Keratinocyte (primary cell): ENCODE measurements around the gene PRSS50. TPM values are rescaled to one million over a fixed set of nuclear protein-coding genes. Genes with fewer than 3 reads are reported as not detected.

ENCODE experiments used
- DNase-seq: peaks from one replicate; pipeline ENCODE4 v3.0.0-alpha.2; 2011; ENCODE audit warnings: low read depth, missing footprints, low spot score
- FAIRE-seq: peaks from 2 replicates; lab custom pipeline; 2011; peaks lifted over from hg19 to GRCh38; lab: Jason Lieb, UNC
- H2AFZ ChIP-seq: 2 replicates; pipeline ENCODE4 v1.6.0; 2012; ENCODE audit warnings: low read length, control low read depth, inconsistent platforms; ENCODE audit not compliant: control insufficient read depth
- H3K27ac ChIP-seq: 2 replicates; pipeline ENCODE4 v1.5.1; 2011; ENCODE audit warnings: low read length; ENCODE audit not compliant: control insufficient read depth, insufficient read depth
- H3K27me3 ChIP-seq: 3 replicates; pipeline ENCODE4 v1.6.0; 2011; ENCODE audit warnings: low read length; ENCODE audit not compliant: control insufficient read depth, insufficient read depth; ENCODE audit errors: extremely low read depth
- H3K36me3 ChIP-seq, 2 experiments: 2 replicates in 1 of 2; 3 replicates in 1 of 2; pipeline ENCODE4 v1.5.1; 2011; ENCODE audit warnings: low read length in 2 of 2, mild to moderate bottlenecking in 1 of 2; ENCODE audit not compliant: control insufficient read depth in 2 of 2, insufficient read depth in 2 of 2; ENCODE audit errors: extremely low read depth in 1 of 2
- H3K4me1 ChIP-seq: 3 replicates; pipeline ENCODE4 v1.5.1; 2011; ENCODE audit warnings: low read length; ENCODE audit not compliant: control insufficient read depth, insufficient read depth; ENCODE audit errors: extremely low read depth
- H3K4me2 ChIP-seq: 3 replicates; pipeline ENCODE4 v1.6.0; 2011; ENCODE audit warnings: low read depth, low read length; ENCODE audit not compliant: control insufficient read depth, insufficient read depth; ENCODE audit errors: extremely low read depth
- H3K4me3 ChIP-seq, 3 experiments: fragments of 200-600 bp in 1 of 3; sonication (generic) in 1 of 3; 2 replicates in 2 of 3; 3 replicates in 1 of 3; pipeline ENCODE4 v1.5.1; 2011 to 2016; ENCODE audit warnings: low read length in 3 of 3, mild to moderate bottlenecking in 3 of 3, control low read depth in 2 of 3, inconsistent platforms in 1 of 3, low read depth in 1 of 3, mixed read lengths in 1 of 3, mixed run types in 1 of 3, moderate library complexity in 1 of 3; ENCODE audit not compliant: control insufficient read depth in 2 of 3, insufficient read depth in 2 of 3; ENCODE audit errors: extremely low read depth in 1 of 3
- H3K79me2 ChIP-seq: 2 replicates; pipeline ENCODE4 v1.6.0; 2012; ENCODE audit warnings: low read length; ENCODE audit not compliant: control insufficient read depth, insufficient read depth
- H3K9ac ChIP-seq: 3 replicates; pipeline ENCODE4 v1.6.0; 2011; ENCODE audit warnings: low read length; ENCODE audit not compliant: control insufficient read depth, insufficient read depth; ENCODE audit errors: extremely low read depth
- H3K9me1 ChIP-seq: 3 replicates; pipeline ENCODE4 v1.6.0; 2011; ENCODE audit warnings: low read length; ENCODE audit not compliant: control insufficient read depth, insufficient read depth; ENCODE audit errors: extremely low read depth
- H3K9me3 ChIP-seq: 2 replicates; pipeline ENCODE4 v1.5.1; 2012; ENCODE audit warnings: low read depth, low read length; ENCODE audit not compliant: control insufficient read depth
- H4K20me1 ChIP-seq: 3 replicates; pipeline ENCODE4 v1.6.0; 2011; ENCODE audit warnings: low read length; ENCODE audit not compliant: control insufficient read depth, insufficient read depth; ENCODE audit errors: extremely low read depth
- CTCF ChIP-seq, 3 experiments: IDR thresholded peaks in 1 of 3; conservative IDR thresholded peaks in 1 of 3; optimal IDR thresholded peaks in 1 of 3; 2 replicates in 2 of 3; 3 replicates in 1 of 3; pipeline versions ENCODE3 to v1.5.1; 2011; ENCODE audit warnings: low read length in 3 of 3, mild to moderate bottlenecking in 3 of 3, moderate library complexity in 2 of 3, control low read depth in 1 of 3, inconsistent platforms in 1 of 3; ENCODE audit not compliant: insufficient read depth in 2 of 3; ENCODE audit errors: extremely low read depth in 1 of 3
- EZH2 ChIP-seq: IDR thresholded peaks from one replicate; pipeline ENCODE4 v1.6.1; 2012; ENCODE audit warnings: inconsistent platforms, mild to moderate bottlenecking, low read length, moderate library complexity
- dilution Hi-C: fragments of 300-500 bp; cut with MboI; formaldehyde crosslinking; loops from one replicate; pipeline ENCODE4 v1.7.0; 2020; ENCODE audit warnings: low sequenced_read_pairs; ENCODE audit not compliant: extremely low pct_ligation_motif_present
- polyA minus RNA-seq, 3 experiments: library from RNA; depleted of rRNA, polyadenylated mRNA; stranded (reverse); fragments of >200 nt; gene quantifications; 1 replicate in 1 of 3; 2 replicates in 1 of 3; 3 replicates in 1 of 3; pipeline ENCODE4 v1.2.3, GENCODE V29; 2011
- polyA plus RNA-seq, 5 experiments: library from polyadenylated mRNA; depleted of rRNA in 3 of 5; stranded (reverse) in 3 of 5; stranded (forward) in 1 of 5; unstranded in 1 of 5; fragments of >200 nt; gene quantifications; 1 replicate in 1 of 5; 2 replicates in 3 of 5; 3 replicates in 1 of 5; pipeline versions ENCODE4 v1.2.1 to v1.2.3, GENCODE V29; 2011 to 2012; ENCODE audit warnings: missing spikeins in 2 of 5, low read depth in 1 of 5, low replicate concordance in 1 of 5

The PRSS50 gene
- polyA plus RNA-seq (not detected in 3 replicates), polyA minus RNA-seq (not detected in 3 replicates)
- polyA plus RNA-seq (2011; ENCODE audit: low read depth): not detected
- polyA plus RNA-seq (2011; cell fraction: cytosol; rRNA removed): not detected in 2 replicates
- polyA plus RNA-seq (2011; cell fraction: nucleus; rRNA removed): not detected in 2 replicates
- not detected in 2 replicates for polyA plus RNA-seq (2012; ENCODE audit: low replicate concordance)
- polyA minus RNA-seq (2011; cell fraction: cytosol; rRNA and poly(A)+ RNA removed): not detected
- polyA minus RNA-seq (2011; cell fraction: nucleus; rRNA and poly(A)+ RNA removed): not detected in 2 replicates

GRCh38 chr3:46717447-46718231, at the start of gene PRSS50:
Gene PRSS50, minus strand, starts transcription at chr3:46717869. Its CDS starts 45 bp downstream, at chr3:46717824.
- dilution Hi-C loops: no loop called here

GRCh38 chr3:46764206-46764605, 46.5 kb upstream of the PRSS50 start:
- TF ChIP-seq EZH2: no peak
- TF ChIP-seq CTCF (optimal IDR thresholded peaks at IDR 0.05 in 1 of 3, IDR thresholded peaks at IDR 0.05 in 1 of 3, conservative IDR thresholded peaks at IDR 0.05 in 1 of 3; ENCODE audit: extremely low read depth in 1 of 3, insufficient read depth in 2 of 3, low read length in 3 of 3): no peak
- peaks cover 4% of the 10 kb centered on the region for H3K4me1 ChIP-seq
- FAIRE-seq (no peak), DNase-seq (no peak)
- H3K27me3 ChIP-seq: no peaks in the 10 kb centered on the region
- no peaks in the 10 kb centered on the region for H4K20me1 ChIP-seq
- no peak overlapping the region for H3K27ac ChIP-seq
- no peaks in the 10 kb centered on the region for H3K9me3 ChIP-seq
- H3K79me2 ChIP-seq: no peaks in the 10 kb centered on the region
- no peak overlapping the region for H3K4me3 ChIP-seq
- H3K36me3 ChIP-seq: no peaks in the 10 kb centered on the region
- no peaks in the 10 kb centered on the region for H3K9me1 ChIP-seq
- no peak overlapping the region for H2AFZ ChIP-seq
- dilution Hi-C loops: no loop called here
- no peak overlapping the region for H3K9ac ChIP-seq
- H3K4me2 ChIP-seq: no peak overlapping the region

More at GRCh38 chr3:46717447-46718231, at the start of gene PRSS50:
- Histone ChIP-seq H3K27ac (no peak within 1 kb of the TSS), H3K9me1 (no peaks in the 10 kb centered on the region), H3K9me3 (no peaks in the 10 kb centered on the region), H3K79me2 (no peaks in the 10 kb centered on the region), H4K20me1 (no peaks in the 10 kb centered on the region), H3K4me1 (peaks cover 10% of the 10 kb centered on the region), H3K4me2 (no peak within 1 kb of the TSS), H3K27me3 (peaks cover 12% of the 10 kb centered on the region), H3K4me3 (no peak within 1 kb of the TSS), H3K36me3 (no peaks in the 10 kb centered on the region), H2AFZ (no peak within 1 kb of the TSS), H3K9ac (no peak within 1 kb of the TSS)
- TF ChIP-seq CTCF (optimal IDR thresholded peaks at IDR 0.05 in 1 of 3, IDR thresholded peaks at IDR 0.05 in 1 of 3, conservative IDR thresholded peaks at IDR 0.05 in 1 of 3; ENCODE audit: extremely low read depth in 1 of 3, insufficient read depth in 2 of 3, low read length in 3 of 3): peak in 2 of 3 experiments; percentile 26 to 30
- no peak for TF ChIP-seq EZH2
- DNase-seq: no peak
- FAIRE-seq: no peak
